ENCODE results near the gene ARHGEF11. TPM values are rescaled to one million over a fixed set of nuclear protein-coding genes. Genes with fewer than 3 reads are reported as not detected.

ARHGEF11 gene
- total RNA-seq, 1 experiment from 2014 or later = 0.11 TPM

GRCh38 chr1:156904187-156904959 is 141.2 kb downstream of the ARHGEF11 start:
- Histone ChIP-seq H3K9me2 (replicated peaks; ENCODE audit: insufficient read depth, low read length) (no peaks in the 10 kb centered on the region), H3K4me2 (ENCODE audit: low read depth, low read length, poor library complexity, severe bottlenecking) (no peak overlapping the region), H3K9me3 (ENCODE audit: low read length) (no peaks in the 10 kb centered on the region), H3K4me1 (ENCODE audit: low read length) (peaks cover 9% of the 10 kb centered on the region), H4K20me1 (ENCODE audit: insufficient read depth, low read depth, low read length) (no peaks in the 10 kb centered on the region), H2AFZ (ENCODE audit: low read length) (no peak overlapping the region), H3K27me3 (ENCODE audit: low read length) (no peaks in the 10 kb centered on the region), H3K79me2 (ENCODE audit: low read length) (no peaks in the 10 kb centered on the region), H3K27ac (ENCODE audit: low read length) (no peak overlapping the region), H3K9ac (ENCODE audit: low read length) (no peak overlapping the region), H3K36me3 (ENCODE audit: insufficient read depth, low read length) (no peaks in the 10 kb centered on the region), H3K4me3 (ENCODE audit: low read length) (no peak overlapping the region)
- no peak for DNase-seq

GRCh38 chr1:156903328-156904091 is 142.0 kb downstream of the ARHGEF11 start:
- Histone ChIP-seq H3K36me3 (ENCODE audit: insufficient read depth, low read length) (no peaks in the 10 kb centered on the region), H3K27me3 (ENCODE audit: low read length) (no peaks in the 10 kb centered on the region), H2AFZ (ENCODE audit: low read length) (no peak overlapping the region), H3K9ac (ENCODE audit: low read length) (no peak overlapping the region), H3K27ac (ENCODE audit: low read length) (no peak overlapping the region), H3K4me3 (ENCODE audit: low read length) (no peak overlapping the region), H3K9me3 (ENCODE audit: low read length) (no peaks in the 10 kb centered on the region), H3K79me2 (ENCODE audit: low read length) (no peaks in the 10 kb centered on the region), H3K9me2 (replicated peaks; ENCODE audit: insufficient read depth, low read length) (no peaks in the 10 kb centered on the region), H4K20me1 (ENCODE audit: insufficient read depth, low read depth, low read length) (no peaks in the 10 kb centered on the region), H3K4me2 (ENCODE audit: low read depth, low read length, poor library complexity, severe bottlenecking) (no peak overlapping the region), H3K4me1 (ENCODE audit: low read length) (peaks cover 9% of the 10 kb centered on the region)
- DNase-seq = no peak

GRCh38 chr1:156901966-156902915 is 143.3 kb downstream of the ARHGEF11 start:
- Histone ChIP-seq H3K27me3 (ENCODE audit: low read length) (no peaks in the 10 kb centered on the region), H3K79me2 (ENCODE audit: low read length) (no peaks in the 10 kb centered on the region)

GRCh38 chr1:156901590-156901900 is 144.0 kb downstream of the ARHGEF11 start:
- Histone ChIP-seq H2AFZ (ENCODE audit: low read length) (no peak overlapping the region), H3K4me1 (ENCODE audit: low read length) (no peaks in the 10 kb centered on the region), H4K20me1 (ENCODE audit: insufficient read depth, low read depth, low read length) (no peaks in the 10 kb centered on the region), H3K79me2 (ENCODE audit: low read length) (no peaks in the 10 kb centered on the region), H3K27me3 (ENCODE audit: low read length) (no peaks in the 10 kb centered on the region), H3K4me2 (ENCODE audit: low read depth, low read length, poor library complexity, severe bottlenecking) (no peak overlapping the region), H3K27ac (ENCODE audit: low read length) (no peak overlapping the region), H3K9me2 (replicated peaks; ENCODE audit: insufficient read depth, low read length) (no peaks in the 10 kb centered on the region), H3K9ac (ENCODE audit: low read length) (no peak overlapping the region), H3K36me3 (ENCODE audit: insufficient read depth, low read length) (no peaks in the 10 kb centered on the region), H3K4me3 (ENCODE audit: low read length) (no peak overlapping the region), H3K9me3 (ENCODE audit: low read length) (no peaks in the 10 kb centered on the region)
- DNase-seq = no peak

More at GRCh38 chr1:156901966-156902915, 143.3 kb downstream of the ARHGEF11 start:
- Histone ChIP-seq H3K36me3 (ENCODE audit: insufficient read depth, low read length) (no peaks in the 10 kb centered on the region), H4K20me1 (ENCODE audit: insufficient read depth, low read depth, low read length) (no peaks in the 10 kb centered on the region), H3K27ac (ENCODE audit: low read length) (no peak overlapping the region), H3K4me1 (ENCODE audit: low read length) (peaks cover 5% of the 10 kb centered on the region), H2AFZ (ENCODE audit: low read length) (no peak overlapping the region), H3K9ac (ENCODE audit: low read length) (no peak overlapping the region), H3K9me2 (replicated peaks; ENCODE audit: insufficient read depth, low read length) (no peaks in the 10 kb centered on the region), H3K4me2 (ENCODE audit: low read depth, low read length, poor library complexity, severe bottlenecking) (no peak overlapping the region), H3K4me3 (ENCODE audit: low read length) (no peak overlapping the region), H3K9me3 (ENCODE audit: low read length) (no peaks in the 10 kb centered on the region)
- DNase-seq = no peak

DNA sequence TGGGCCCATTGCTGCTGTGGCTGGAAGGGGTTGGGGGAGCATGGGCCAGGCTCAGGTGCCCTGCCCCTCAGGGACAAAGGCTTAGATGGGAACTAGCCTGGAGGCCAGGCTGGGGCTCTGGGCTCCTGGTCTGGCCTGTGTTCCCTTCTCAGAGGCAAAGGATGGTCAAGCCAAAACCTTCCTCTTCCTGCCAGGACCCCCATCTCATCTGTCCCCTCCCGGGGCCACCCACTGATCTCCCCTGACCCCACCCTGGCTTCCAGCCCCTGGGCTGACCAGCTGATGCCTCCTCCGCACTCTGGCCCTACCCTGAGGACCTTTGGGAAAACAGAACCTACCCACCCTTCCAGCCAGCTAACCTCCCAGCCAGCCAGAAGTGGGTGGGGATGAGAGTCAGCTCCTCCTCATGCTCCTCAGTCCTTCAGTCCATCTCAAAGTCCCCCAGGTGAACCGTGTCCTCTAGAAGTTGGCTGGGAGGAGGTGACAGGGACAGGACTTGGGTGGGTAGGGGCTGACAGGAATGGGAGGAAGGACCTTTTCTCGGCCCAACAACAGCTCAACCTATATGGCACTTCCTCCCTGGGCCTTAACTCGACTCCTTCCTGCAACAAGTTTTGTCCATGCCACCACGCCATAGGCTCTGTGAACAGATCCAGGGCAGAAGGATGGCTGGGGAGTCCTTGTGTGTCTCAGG is 144.5 kb downstream of the ARHGEF11 start:
- Histone ChIP-seq H3K27ac (ENCODE audit: low read length) (no peak overlapping the region), H3K9me3 (ENCODE audit: low read length) (no peaks in the 10 kb centered on the region), H3K9ac (ENCODE audit: low read length) (no peak overlapping the region), H4K20me1 (ENCODE audit: insufficient read depth, low read depth, low read length) (no peaks in the 10 kb centered on the region), H3K27me3 (ENCODE audit: low read length) (no peaks in the 10 kb centered on the region), H3K79me2 (ENCODE audit: low read length) (no peaks in the 10 kb centered on the region), H2AFZ (ENCODE audit: low read length) (no peak overlapping the region), H3K4me1 (ENCODE audit: low read length) (no peaks in the 10 kb centered on the region), H3K4me3 (ENCODE audit: low read length) (no peak overlapping the region), H3K4me2 (ENCODE audit: low read depth, low read length, poor library complexity, severe bottlenecking) (no peak overlapping the region), H3K36me3 (ENCODE audit: insufficient read depth, low read length) (no peaks in the 10 kb centered on the region), H3K9me2 (replicated peaks; ENCODE audit: insufficient read depth, low read length) (no peaks in the 10 kb centered on the region)
- no peak for DNase-seq

DNA sequence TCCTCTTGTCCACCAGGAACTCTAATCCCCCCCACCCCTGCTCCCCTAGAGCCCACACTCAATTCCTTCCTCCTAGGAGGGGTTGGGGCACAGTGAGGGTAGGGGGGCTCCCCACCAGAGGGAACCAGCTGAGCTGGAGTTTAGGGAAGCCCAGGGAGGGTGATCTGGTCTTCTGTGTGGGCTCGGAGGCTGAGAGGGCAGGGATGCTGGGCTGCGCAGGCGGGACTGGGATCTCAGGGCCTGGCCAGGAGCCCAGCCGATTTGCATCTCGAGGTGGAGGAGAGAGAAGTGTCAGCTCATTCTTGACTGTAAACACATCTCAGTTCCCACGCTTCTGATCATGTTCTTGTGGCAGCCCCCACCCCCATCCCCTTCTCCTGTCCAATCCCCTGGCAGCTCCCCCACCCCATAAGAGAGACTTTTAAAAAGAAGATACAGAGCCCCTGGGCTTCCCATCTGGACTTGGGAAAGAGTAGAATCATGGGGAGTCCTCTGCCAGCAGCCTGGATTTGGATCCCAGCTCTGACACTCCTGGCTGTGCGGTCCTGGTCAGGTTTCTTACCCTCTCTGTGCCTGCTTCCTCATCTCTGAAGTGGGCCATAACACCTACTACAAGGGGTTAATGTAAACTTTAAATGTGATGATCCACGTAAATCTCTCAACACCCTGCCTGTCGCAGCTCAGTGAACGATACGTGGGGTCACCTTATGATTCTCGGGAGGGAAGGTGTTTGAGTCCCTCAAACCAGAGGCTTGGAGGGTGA is 145.4 kb downstream of the ARHGEF11 start:
- DNase-seq = no peak
- Histone ChIP-seq H2AFZ (ENCODE audit: low read length) (no peak overlapping the region), H3K9me3 (ENCODE audit: low read length) (no peaks in the 10 kb centered on the region), H4K20me1 (ENCODE audit: insufficient read depth, low read depth, low read length) (no peaks in the 10 kb centered on the region), H3K27me3 (ENCODE audit: low read length) (no peaks in the 10 kb centered on the region), H3K4me3 (ENCODE audit: low read length) (no peak overlapping the region), H3K4me1 (ENCODE audit: low read length) (no peaks in the 10 kb centered on the region), H3K79me2 (ENCODE audit: low read length) (no peaks in the 10 kb centered on the region), H3K27ac (ENCODE audit: low read length) (no peak overlapping the region), H3K36me3 (ENCODE audit: insufficient read depth, low read length) (no peaks in the 10 kb centered on the region), H3K9ac (ENCODE audit: low read length) (no peak overlapping the region), H3K9me2 (replicated peaks; ENCODE audit: insufficient read depth, low read length) (no peaks in the 10 kb centered on the region), H3K4me2 (ENCODE audit: low read depth, low read length, poor library complexity, severe bottlenecking) (no peak overlapping the region)

- H3K27me3 ChIP-seq (ENCODE audit: low read length) = no peaks in the 10 kb centered on the region
- no peak overlapping the region for H2AFZ ChIP-seq (ENCODE audit: low read length)
- H4K20me1 ChIP-seq (ENCODE audit: insufficient read depth, low read depth, low read length) = no peaks in the 10 kb centered on the region
- no peak overlapping the region for H3K9ac ChIP-seq (ENCODE audit: low read length)
- H3K4me2 ChIP-seq (ENCODE audit: low read depth, low read length, poor library complexity, severe bottlenecking) = no peak overlapping the region
- no peaks in the 10 kb centered on the region for H3K36me3 ChIP-seq (ENCODE audit: insufficient read depth, low read length)
- H3K9me3 ChIP-seq (ENCODE audit: low read length) = no peaks in the 10 kb centered on the region
- no peaks in the 10 kb centered on the region for H3K79me2 ChIP-seq (ENCODE audit: low read length)
- no peaks in the 10 kb centered on the region for H3K4me1 ChIP-seq (ENCODE audit: low read length)
- no peak for DNase-seq
- no peak overlapping the region for H3K27ac ChIP-seq (ENCODE audit: low read length)
- no peaks in the 10 kb centered on the region for H3K9me2 ChIP-seq (replicated peaks; ENCODE audit: insufficient read depth, low read length)
- no peak overlapping the region for H3K4me3 ChIP-seq (ENCODE audit: low read length)
Measured at GRCh38 chr1:156898971-156899664, 146.4 kb downstream of the ARHGEF11 start.

All from Karpas-422 (cell line).